Measurements from ENCODE around the gene MFSD12.
"Not testable (repeated sequence)": the region's sequence is repeated elsewhere in the genome, so short reads cannot be mapped to it uniquely, and the experiment has no call there.

MFSD12 gene

DNA sequence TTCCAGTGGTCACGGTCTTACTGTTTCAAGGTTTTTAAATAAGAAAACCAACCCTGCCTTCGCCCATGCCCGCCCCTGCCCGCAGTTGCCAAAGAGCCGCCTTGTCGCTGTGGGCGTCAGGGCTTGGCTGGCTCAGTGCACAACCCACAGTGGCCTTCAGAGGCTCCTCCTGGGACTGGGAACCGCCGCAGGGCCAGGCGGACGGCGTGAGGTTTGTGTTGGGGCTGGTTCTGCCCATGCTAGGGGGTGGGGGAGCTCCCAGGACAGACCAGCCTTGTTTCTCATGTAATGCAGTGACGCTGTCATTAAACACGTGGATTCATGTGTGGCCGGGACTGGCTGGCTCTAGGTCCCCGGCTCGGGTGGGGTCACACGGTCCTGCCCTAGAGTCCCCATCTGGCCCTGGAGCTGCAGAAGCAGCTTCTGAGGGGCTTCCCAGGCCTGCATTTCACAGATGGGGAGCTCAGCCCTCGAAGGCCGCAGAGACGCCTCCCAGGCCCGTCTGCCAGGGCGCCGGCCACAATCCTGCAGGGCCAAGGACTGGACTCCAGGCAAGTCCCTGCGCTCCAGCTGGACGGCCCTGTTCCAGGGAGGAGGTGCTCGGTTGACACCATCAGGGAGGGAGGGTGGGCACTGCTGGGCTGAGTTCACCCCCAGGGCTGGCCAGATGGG lies 20.8 kb downstream of the MFSD12 start:
- no peak for DNase-seq

DNA sequence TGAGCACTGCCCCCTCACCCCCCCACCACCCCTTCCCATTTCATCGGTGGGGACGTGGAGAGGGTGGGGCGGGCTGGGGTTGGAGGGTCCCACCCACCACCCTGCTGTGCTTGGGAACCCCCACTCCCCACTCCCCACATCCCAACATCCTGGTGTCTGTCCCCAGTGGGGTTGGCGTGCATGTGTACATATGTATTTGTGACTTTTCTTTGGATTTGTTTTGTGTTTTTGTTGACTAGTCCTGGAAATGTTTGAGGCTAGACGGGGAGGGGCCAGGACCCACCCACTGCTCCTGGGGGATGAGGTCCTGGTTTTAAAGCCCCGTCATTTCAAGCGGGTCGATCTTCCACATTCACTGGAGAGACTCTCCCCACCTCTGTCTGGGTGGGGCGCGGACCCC lies 21.4 kb downstream of the MFSD12 start:
- DNase-seq: no peak

DNA sequence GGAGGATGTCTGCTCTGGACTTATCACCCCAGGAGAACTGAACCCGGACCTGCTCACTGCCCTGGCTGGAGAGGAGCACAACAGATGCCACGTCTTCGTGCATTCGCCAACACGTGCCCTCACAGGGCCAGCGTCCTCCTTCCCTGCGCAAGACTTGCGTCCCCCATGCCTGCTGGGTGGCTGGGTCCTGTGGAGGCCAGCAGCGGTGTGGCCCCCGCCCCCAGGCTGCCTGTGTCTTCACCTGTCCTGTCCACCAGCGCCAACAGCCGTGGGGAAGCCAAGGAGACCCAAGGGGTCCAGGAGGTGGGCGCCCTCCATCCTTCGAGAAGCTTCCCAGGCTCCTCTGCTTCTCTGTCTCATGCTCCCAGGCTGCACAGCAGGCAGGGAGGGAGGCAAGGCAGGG lies 21.8 kb downstream of the MFSD12 start:
- DNase-seq: no peak

DNA sequence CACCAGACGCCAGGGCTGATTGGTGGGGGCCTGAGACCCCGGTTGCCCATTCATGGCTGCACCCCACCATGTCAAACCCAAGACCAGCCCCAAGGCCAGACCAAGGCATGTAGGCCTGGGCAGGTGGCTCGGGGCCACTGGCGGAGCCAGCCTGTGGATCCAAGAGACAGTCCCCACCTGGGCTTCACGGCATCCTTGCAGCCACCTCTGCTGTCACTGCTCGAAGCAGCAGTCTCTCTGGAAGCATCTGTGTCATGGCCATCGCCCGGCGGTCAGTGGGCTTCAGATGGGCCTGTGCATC lies 22.2 kb downstream of the MFSD12 start:
- DNase-seq: no peak

DNA sequence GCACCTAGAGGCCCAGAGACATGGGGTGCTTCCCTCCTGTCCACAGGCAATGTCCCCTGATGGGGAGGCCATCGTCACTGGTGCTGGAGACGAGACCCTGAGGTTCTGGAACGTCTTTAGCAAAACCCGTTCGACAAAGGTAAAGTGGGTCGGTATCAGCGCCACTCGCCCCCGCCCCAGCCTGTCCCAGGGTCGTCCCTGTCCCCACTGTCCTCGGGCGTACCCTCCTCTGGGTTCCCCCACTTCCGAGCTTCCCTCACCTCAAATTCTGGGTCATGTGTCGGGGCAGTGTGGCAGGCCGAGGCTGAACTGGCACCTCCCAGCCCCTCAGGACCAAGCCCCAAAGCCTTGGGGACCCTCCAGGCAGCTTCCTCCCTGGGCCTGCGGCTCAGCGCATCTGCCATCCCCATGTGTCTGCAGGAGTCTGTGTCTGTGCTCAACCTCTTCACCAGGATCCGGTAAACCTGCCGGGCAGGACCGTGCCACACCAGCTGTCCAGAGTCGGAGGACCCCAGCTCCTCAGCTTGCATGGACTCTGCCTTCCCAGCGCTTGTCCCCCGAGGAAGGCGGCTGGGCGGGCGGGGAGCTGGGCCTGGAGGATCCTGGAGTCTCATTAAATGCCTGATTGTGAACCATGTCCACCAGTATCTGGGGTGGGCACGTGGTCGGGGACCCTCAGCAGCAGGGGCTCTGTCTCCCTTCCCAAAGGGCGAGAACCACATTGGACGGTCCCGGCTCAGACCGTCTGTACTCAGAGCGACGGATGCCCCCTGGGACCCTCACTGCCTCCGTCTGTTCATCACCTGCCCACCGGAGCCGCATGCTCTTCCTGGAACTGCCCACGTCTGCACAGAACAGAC lies 22.8 kb downstream of the MFSD12 start:
- no peak for DNase-seq

DNA sequence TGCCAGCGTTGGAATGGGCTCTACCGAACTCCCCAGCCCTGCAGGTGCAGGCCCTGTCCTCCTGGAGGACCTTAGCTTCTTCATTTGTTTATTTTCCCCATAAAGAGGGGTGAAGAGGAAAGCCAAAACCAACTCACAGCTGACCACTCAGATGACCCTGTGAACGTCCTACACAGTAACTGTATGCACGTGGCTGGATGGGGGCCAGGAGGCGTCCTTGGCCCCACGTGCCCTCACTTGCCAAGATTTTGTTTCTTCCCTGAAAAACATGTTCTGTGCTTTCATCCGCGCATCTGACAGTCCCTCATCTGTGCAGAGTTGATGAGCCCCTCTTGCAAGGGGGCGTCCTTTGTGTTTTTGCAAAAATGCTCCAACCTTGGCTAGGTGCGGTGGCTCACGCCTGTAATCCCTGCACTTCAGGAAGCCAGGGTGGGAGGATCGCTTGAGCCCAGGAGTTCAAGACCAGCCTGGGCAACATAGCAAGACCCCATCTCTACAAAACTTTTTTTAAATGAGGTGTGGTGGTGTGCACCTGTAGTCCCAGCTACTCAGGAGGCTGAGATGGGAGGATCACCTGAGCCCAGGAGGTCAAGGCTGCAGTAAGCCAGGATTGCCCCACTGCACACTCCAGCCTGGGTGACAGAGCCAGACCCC lies 23.7 kb downstream of the MFSD12 start:
- no peak for DNase-seq

DNA sequence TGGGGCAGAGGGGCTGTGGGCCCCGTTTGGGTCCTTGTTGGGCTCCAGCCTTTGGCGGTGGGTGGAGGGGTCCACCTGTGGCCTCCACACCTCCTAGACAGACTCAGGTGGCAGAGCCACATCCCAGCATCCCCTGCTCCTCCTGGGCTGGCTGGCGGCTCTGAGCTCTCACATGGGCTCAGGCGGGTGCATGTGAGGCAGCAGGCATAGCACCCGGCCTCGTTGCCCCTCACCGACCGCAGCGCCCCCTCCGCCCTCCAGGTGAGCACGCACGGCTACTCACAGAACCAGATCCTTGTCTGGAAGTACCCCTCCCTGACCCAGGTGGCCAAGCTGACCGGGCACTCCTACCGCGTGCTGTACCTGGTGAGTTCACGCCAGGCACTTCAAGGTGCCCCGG lies 24.4 kb downstream of the MFSD12 start:
- no peak for DNase-seq

DNA sequence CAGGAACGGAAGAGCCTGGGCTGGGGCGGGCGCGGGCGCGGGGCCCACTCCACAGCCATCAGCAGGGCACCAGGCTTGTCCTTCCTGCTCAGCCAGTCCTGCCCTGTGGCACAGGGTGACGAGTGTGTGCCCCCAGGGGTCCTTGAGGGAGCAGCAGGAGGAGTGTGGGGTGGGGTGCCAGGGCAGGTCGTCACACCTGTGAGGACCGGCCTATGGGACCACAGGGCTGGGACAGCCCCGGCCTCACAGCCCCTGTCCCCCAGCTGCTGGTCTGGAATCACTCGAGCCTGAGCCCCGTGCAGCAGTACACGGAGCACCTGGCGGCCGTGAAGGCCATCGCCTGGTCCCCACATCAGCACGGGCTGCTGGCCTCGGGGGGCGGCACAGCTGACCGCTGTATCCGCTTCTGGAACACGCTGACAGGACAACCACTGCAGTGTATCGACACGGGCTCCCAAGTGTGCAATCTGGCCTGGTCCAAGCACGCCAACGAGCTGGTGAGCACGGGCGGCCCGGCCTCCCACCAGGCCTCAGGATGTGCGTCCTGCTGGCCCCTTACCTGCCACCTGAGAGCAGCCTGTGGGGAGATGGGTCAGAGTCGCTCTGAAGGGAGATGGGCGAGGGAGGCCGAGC lies 25.1 kb downstream of the MFSD12 start:
- DNase-seq: no peak

DNA sequence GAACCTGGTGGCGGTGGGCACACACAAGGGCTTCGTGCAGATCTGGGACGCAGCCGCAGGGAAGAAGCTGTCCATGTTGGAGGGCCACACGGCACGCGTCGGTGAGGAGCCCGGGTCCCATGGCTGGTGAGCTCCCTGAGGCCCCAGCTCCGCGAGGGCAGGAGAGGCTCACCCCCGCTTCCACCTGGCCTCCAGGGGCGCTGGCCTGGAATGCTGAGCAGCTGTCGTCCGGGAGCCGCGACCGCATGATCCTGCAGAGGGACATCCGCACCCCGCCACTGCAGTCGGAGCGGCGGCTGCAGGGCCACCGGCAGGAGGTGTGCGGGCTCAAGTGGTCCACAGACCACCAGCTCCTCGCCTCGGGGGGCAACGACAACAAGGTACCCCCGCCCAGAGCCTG lies 25.7 kb downstream of the MFSD12 start:
- DNase-seq: no peak

DNA sequence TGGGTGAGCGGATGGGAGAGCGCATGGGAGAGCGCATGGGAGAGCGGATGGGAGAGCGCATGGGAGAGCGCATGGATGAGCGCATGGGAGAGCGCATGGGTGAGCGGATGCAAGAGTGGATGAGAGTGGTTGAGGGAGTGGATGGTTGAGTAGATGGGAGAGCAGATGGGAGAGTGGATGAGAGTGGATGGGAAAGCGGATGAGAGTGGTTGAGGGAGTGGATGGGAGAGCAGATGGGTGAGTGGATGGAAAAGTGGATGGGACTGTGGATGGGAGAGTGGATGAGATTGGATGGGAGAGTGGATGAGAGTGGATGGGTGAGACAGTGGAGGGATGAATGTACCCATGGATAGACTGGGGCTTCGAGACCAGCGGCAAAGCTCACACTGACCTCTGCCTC lies 27.0 kb downstream of the MFSD12 start:
- no peak for DNase-seq

DNA sequence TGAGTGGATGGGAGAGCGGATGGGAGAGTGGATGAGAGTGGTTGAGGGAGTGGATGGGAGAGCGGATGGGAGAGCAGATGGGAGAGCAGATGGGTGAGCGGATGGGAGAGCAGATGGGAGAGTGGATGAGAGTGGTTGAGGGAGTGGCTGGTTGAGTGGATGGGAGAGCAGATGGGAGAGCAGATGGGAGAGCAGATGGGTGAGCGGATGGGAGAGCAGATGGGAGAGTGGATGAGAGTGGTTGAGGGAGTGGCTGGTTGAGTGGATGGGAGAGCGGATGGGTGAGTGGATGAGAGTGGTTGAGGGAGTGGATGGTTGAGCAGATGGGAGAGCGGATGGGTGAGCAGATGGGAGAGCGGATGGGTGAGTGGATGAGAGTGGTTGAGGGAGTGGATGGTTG lies 28.1 kb downstream of the MFSD12 start:
- DNase-seq: not testable (repeated sequence)

DNA sequence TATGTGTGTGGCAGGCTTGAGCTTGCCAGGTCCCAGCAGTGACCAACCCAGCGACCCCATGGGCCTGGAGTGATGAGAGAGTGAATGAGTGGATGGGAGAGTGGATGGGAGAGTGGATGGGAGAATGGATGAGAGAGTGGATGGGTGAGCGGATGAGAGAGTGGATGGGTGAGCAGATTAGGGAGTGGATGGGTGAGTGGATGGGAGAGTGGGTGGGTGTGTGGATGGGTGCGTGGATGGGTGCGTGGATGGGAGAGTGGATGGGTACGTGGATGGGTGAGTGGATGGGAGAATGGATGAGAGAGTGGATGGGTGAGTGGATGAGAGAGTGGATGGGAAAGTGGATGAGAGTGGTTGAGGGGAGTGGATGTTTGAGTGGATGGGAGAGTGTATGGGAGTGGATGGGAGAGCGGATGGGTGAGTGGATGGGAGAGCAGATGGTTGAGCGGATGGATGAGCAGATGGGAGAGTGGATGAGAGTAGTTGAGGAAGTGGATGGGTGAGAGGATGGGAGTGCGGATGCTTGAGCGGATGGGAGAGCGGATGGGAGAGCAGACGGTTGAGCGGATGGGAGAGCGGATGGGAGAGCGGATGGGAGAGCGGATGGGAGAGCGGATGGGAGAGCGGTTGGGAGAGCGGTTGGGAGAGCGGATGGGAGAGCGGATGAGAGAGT lies 28.7 kb downstream of the MFSD12 start:
- no peak for DNase-seq

DNA sequence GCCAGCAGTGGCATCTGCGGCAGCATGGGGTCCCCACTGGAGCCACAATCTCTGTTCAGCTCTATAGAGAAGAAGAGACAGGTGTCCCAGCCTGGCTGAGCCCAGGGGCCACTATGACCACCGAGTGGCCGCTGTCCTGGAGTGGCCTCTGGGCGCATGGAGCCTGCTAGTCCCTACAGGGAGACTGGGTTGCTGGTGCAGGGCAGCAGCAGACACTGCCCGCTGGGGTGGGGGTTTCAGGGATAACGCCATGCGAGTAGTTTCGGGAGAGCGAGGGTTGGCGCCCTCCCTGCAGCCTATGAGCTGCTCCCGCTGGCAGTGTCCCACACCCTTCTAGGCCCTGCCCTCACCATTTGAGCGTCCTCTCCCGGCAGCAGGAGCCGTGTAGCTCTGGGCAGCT lies 29.3 kb downstream of the MFSD12 start:
- DNase-seq: no peak

DNA sequence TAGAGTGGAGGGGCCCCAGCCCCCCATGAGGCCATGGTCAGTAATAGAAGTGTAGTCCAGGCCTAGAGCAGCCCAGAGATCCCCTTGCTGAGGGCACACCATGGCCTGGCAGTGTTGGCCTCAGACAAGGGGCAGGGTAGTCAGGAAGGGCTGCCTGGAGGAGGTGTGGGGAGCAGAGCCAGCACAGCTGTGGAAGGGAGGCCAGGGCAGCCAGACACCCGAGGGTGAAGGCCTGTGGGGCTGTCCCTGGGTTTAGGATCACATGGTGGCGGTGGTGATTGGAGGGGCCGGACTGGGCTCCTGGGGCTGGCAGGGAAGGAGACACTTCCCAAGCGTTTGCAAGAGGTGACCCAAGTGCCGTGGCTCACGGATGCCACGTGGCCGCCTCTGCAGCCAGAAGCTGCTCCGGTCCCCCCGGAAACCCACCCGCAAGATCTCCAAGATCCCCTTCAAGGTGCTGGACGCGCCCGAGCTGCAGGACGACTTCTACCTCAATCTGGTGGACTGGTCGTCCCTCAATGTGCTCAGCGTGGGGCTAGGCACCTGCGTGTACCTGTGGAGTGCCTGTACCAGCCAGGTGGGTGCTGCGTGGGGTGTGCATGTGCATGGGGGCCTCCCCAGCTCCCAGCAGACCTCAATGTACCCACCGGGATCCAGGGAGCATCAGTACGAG lies 30.0 kb downstream of the MFSD12 start:
- DNase-seq: no peak

DNA sequence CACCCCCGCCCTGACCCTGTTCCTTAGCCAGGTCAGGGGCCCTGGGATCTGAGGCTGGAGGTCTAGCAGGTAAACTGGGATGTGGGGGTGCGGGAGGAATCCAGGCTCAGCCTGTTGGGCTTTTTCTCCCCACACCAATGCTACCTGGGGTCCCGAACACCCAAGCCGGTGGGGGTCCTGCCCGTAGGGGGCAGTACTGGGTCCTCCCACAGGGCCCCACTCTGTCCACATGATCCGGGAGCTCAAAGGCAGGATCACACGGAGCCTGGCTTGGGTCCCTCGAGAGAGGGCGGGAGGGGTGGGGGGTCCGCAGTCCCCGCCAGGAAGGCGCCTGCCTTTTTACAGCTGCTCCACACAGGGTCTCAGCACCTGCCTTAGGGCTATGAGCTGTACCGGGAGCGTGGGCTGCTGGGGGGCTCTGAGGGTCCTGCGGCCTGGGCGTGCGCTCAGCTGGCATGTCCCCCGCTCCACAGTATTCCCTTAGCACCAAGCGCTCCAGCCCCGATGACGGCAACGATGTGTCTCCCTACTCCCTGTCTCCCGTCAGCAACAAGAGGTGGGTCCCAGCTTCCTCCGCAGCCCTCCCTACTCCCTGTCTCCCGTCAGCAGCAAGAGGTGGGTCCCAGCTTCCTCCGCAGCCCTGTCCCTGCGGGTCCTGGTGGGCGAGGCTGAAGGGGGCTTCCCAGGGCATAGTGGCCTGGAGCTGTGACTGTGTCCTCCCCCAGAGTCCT lies 30.7 kb downstream of the MFSD12 start:
- no peak for DNase-seq

DNA sequence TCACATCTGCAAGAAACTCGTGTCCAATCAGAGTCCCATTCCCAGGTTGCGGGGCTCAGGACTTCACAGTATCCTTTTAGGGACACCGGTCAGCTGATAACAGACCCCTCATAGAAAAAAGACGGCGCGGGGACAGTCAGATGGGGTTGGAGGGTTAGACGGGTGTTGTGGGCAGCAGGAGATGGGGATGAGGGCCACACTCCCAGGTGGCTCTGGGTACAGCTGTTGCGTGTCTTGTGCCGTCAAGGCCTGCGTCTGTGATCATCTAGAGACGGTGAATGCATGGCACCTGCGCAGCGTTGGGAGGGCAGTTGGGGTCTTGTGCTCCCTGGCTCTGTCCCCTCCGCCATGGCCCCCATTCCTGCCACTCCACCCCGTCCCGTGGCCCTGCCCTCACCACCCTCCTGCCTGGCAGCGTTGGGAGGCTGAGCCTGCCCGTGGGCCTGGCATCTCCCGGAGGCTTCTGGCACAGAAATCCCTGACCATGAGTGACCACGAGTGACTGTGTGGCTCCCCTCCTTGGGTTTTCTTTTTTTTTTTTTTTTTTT lies 32.4 kb downstream of the MFSD12 start:
- DNase-seq: no peak

DNA sequence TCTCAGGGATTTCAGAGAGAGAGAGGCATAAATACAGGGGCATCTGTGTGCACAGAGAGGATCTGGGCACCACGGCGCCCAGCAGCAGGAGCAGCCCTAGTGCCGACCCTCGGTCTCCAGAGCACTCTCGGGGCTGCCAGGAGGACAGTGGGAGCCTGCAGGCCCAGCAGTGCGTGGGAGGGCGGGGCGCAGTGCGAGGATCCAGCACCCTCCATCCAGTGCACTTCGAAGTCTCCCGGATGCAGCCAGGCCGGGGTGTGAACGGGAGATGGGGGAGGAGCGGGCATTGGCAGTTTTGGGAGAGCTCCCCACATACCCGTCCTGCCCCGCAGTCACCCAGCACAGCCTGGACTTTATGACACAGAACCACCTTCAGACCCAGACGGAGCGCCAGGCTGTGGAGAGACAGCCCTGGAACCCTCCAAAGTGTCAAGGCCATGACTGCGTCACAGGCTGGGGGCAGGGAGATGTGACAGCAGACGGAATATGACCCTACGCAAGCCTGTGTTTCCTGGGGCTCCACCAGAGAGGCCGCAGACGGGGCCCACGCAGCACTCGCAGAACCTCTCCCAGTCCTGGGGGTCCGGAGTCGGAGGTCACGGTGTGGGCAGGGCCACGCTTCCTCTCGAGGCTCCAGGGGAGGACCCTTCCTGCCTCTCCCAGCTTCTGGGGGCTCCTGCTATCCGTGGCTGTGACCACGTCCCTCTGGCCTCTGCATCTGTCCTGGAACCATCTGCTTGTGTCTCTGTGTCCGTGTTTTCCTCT lies 33.1 kb downstream of the MFSD12 start:
- no peak for DNase-seq

DNA sequence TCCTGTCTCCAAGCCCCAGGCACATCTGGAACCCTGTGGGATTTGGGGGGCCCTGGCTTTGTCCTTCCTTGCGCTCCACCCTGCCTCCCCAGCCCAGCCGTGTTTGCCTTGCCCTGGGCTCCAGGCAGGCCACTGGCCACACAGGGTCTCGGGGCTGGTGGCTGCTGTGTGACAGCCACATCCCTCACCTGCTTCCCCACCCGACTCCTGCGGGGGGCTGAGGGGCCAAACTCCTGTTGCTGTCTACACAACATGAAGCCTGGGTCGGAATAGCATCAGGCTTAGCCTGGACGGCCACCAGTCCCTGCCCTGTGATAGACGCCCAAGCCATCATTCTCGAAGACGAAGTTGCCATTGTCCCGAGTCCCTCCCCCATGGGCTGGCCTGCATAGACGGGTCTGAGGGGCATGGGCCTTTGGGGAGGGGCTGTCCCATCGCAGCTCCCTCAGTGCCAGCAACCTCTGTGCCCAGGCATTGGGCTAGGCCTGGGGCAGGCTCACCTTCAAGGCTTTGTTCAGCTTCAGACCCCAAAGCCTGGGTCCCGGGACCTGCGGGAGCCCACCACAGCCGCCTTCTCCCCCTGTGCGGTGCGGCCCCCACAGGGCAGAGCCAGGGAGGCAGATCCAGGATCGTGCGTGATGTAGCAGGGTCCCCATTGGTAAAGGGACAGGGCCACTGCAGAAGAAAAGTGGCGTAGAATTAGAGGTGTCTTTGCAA lies 33.9 kb downstream of the MFSD12 start:
- no peak for DNase-seq

DNA sequence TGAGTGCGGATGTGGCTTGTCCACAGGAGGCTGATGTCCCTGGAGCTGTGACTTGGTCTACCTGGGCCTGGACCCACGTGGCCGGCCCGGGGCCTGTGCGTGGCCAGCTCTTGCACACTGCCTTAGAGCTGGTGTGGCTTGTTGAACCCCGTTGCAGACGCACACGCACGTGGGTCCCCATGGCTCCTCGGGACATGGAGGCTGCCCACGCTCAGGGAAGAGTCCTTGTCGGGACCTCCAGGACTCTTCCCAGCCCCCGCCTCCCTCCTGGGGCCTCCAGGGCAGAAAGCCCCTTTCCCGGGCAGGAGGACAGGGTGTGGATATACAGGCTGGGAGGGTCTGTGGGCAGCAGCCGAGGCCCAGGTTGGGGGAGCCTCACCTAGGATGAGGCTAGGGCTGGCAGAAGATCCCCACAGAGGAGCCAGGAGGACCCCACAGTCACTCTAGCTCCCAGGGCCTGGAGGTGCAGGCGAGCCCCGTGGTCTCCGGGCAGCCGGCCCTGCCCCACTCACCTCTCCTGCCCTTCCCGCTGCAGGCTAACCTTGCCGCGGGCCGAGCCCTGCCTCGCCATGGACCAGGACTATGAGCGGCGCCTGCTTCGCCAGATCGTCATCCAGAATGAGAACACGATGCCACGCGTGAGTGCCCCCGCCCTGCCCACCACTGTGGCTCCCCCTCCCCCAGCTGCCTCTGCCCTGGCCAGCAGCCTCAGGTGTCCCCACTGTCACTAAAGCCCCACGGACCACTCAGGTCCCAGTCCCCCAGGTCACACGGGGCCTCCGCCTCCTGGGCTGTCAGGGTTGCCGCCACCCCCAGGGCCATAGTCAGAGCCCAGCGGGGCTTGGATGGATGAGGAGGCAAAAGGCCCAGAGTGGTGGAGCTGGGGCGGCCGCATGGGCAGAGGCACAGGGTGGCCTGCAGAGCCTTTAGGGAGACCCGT lies 34.7 kb downstream of the MFSD12 start:
- no peak for DNase-seq
